ENCODE data around the gene CEP57L1. TPM values are rescaled to one million over a fixed set of nuclear protein-coding genes. Genes with fewer than 3 reads are reported as not detected.

Gene CEP57L1
- total and polyA plus RNA-seq, 9 of the 15 experiments (the other 6 are each of a cell fraction or from before 2014, with no cell fraction given) = 39.4 to 88.6 (median 61.8) TPM

- no peaks in the 10 kb centered on the region for H3K27me3 ChIP-seq (ENCODE audit: control insufficient read depth in 2 of 2, insufficient read depth in 2 of 2, low read length in 2 of 2)
- H3K9ac ChIP-seq (ENCODE audit: insufficient read depth in 1 of 2, low read depth in 2 of 2, low read length in 2 of 2) = no peak overlapping the region
- peaks cover 95% of the 10 kb centered on the region for H3K79me2 ChIP-seq (ENCODE audit: control insufficient read depth, insufficient read depth, low read length)
- intact Hi-C loops (cut with micrococcal nuclease) (no loop called here), in situ Hi-C loops (cut with MboI) (no loop called here)
- CTCF ChIA-PET (ENCODE audit: low intra/inter-chr PET ratio) = no interaction called here
- 0 out of 2 replicates have a peak, but pooled peaks cover 3% of the 10 kb centered on the region for H4K20me1 ChIP-seq (replicated peaks; ENCODE audit: control insufficient read depth, insufficient read depth, low read length)
- TF ChIP-seq U2AF1 (optimal IDR thresholded peaks at IDR 0.05; ENCODE audit: low read depth, low read length) (no peak), POLR2AphosphoS2 (IDR thresholded peaks at IDR 0.05; ENCODE audit: low read length) (no peak), TCF7 (IDR thresholded peaks at IDR 0.05; ENCODE audit: borderline replicate concordance) (no peak), BCLAF1 (IDR thresholded peaks at IDR 0.05; ENCODE audit: borderline replicate concordance in 1 of 2, control insufficient read depth in 1 of 2, low read depth in 2 of 2, low read length in 1 of 2) (no peak), ZFP91 (CRISPR knock-in tag; IDR thresholded peaks at IDR 0.05) (no peak), ZBTB17 (CRISPR knock-in tag; IDR thresholded peaks at IDR 0.05) (no peak), ZBTB1 (CRISPR knock-in tag; IDR thresholded peaks at IDR 0.05; ENCODE audit: borderline replicate concordance, low read depth) (no peak), MEF2D (tag; conservative IDR thresholded peaks at IDR 0.05; ENCODE audit: low read depth) (no peak), MLX (CRISPR knock-in tag; conservative IDR thresholded peaks at IDR 0.05) (no peak), LARP7 (IDR thresholded peaks at IDR 0.05) (no peak), RBM22 (IDR thresholded peaks at IDR 0.05; ENCODE audit: low read depth, low read length, poor library complexity, severe bottlenecking) (no peak), PYGO2 (tag; IDR thresholded peaks at IDR 0.05) (no peak), L3MBTL2 (IDR thresholded peaks at IDR 0.05) (no peak)
- no peaks in the 10 kb centered on the region for H3K9me3 ChIP-seq (replicated peaks; ENCODE audit: control insufficient read depth, insufficient read depth, low read depth, low read length)
- H3K27ac ChIP-seq (ENCODE audit: extremely low read depth, low read depth, low read length) = no peak overlapping the region
- no peaks in the 10 kb centered on the region for H3K9me1 ChIP-seq (ENCODE audit: control insufficient read depth, insufficient read depth, low read length)
- H3K4me3 ChIP-seq = no peak overlapping the region
- POLR2A ChIA-PET = interaction anchor here (0.7 to 1.9 kb wide), 2 partner anchors 23 to 1653 kb away, joined by 4 to 7 read pairs; partner anchors contain the start of genes CEP57L1 and SESN1
- H2AFZ ChIP-seq (ENCODE audit: low read depth, low read length) = no peak overlapping the region
- no TSS peak for BruUV-seq (replicated peaks)
- WGBS (ENCODE audit: insufficient coverage, low coverage, missing lambda C conversion rate) = 39% methylated on average over 5 of the region's 5 CpGs
- ATAC-seq (no peak), FAIRE-seq (no peak), DNase-seq (ENCODE audit: extremely low read depth in 1 of 4, low spot score in 3 of 4) (no peak)
- no peaks in the 10 kb centered on the region; the same call in 2 of the 3 replicates for H3K36me3 ChIP-seq (ENCODE audit: control insufficient read depth, insufficient read depth, low read length)
- no peak overlapping the region for H3K4me2 ChIP-seq (ENCODE audit: insufficient read depth, low read length)
- peaks cover 4 to 5% of the 10 kb centered on the region in 2 experiments; a peak in 3 of 5 replicates for H3K4me1 ChIP-seq (replicated peaks in 1 of 2; ENCODE audit: control insufficient read depth in 2 of 2, insufficient read depth in 2 of 2, low read length in 2 of 2)
Measured at GRCh38 chr6:109118337-109118736, 23.0 kb downstream of the CEP57L1 start.
